PC-9 (cell line): Measurements from ENCODE around the gene DRGX. TPM values are rescaled to one million over a fixed set of nuclear protein-coding genes. Genes with fewer than 3 reads are reported as not detected.

ENCODE experiments used
- BruUV-seq: library from RNA; stranded (reverse); fragments of 400-500 nt; replicated peaks from 2 replicates; lab custom pipeline; 2021; lab: Mats Ljungman, UMichigan
- CTCF ChIA-PET: fragments of 300-600 bp; sonication (Branson Sonifier 250); formaldehyde crosslinking; loops from one replicate; lab custom pipeline; 2022; ENCODE audit warnings: antibody characterized with exemption; lab: Charles Lee
- POLR2A ChIA-PET: fragments of 300-600 bp; sonication (Branson Sonifier 250); formaldehyde crosslinking; loops from one replicate; lab custom pipeline; 2022; ENCODE audit warnings: antibody characterized with exemption; ENCODE audit not compliant: unreplicated experiment; lab: Charles Lee
- DNase-seq, 2 experiments: peaks; one replicate each; pipeline versions ENCODE4 v3.0.0 to v3.0.0-alpha.2; 2015 to 2022; ENCODE audit warnings: mixed read lengths in 1 of 2
- H2AFZ ChIP-seq: fragments of 200-600 bp; sonication (generic); 2 replicates; pipeline ENCODE4 v1.8.1; 2017; ENCODE audit warnings: antibody characterized with exemption
- H3F3A ChIP-seq: fragments of 200-600 bp; sonication (generic); 2 replicates; pipeline ENCODE4 v1.8.1; 2017; ENCODE audit warnings: antibody characterized with exemption, mild to moderate bottlenecking, low read depth; ENCODE audit not compliant: insufficient read depth
- H3K27ac ChIP-seq: fragments of 200-600 bp; sonication (generic); 2 replicates; pipeline ENCODE4 v1.6.1; 2016; ENCODE audit warnings: mixed run types
- H3K27me3 ChIP-seq: fragments of 200-600 bp; sonication (generic); 2 replicates; pipeline ENCODE4 v1.6.1; 2016; ENCODE audit warnings: low read depth, mixed run types; ENCODE audit not compliant: insufficient read depth
- H3K36me3 ChIP-seq: fragments of 200-600 bp; sonication (generic); 2 replicates; pipeline ENCODE4 v1.6.1; 2016; ENCODE audit warnings: low read depth, mixed run types
- H3K4me1 ChIP-seq: fragments of 200-600 bp; sonication (generic); replicated peaks from 2 replicates; pipeline ENCODE4 v1.6.1; 2016; ENCODE audit warnings: mixed run types; ENCODE audit not compliant: insufficient read depth
- H3K4me2 ChIP-seq: fragments of 200-600 bp; sonication (generic); 2 replicates; pipeline ENCODE4 v1.6.1; 2017; ENCODE audit warnings: mixed run types
- H3K4me3 ChIP-seq: fragments of 200-600 bp; sonication (generic); 2 replicates; pipeline ENCODE4 v1.6.1; 2016; ENCODE audit warnings: mixed run types
- H3K79me2 ChIP-seq: fragments of 200-600 bp; sonication (generic); 2 replicates; pipeline ENCODE4 v1.6.1; 2017; ENCODE audit warnings: low read depth, mixed run types
- H3K9me2 ChIP-seq: fragments of 200-600 bp; sonication (generic); 2 replicates; pipeline ENCODE4 v1.8.1; 2017; ENCODE audit warnings: mild to moderate bottlenecking; ENCODE audit not compliant: insufficient read depth
- H3K9me3 ChIP-seq: fragments of 200-600 bp; sonication (generic); 2 replicates; pipeline ENCODE4 v1.8.1; 2016; ENCODE audit warnings: low read depth; ENCODE audit not compliant: insufficient read depth
- H4K20me1 ChIP-seq: fragments of 200-600 bp; sonication (generic); 2 replicates; pipeline ENCODE4 v1.8.1; 2017; ENCODE audit not compliant: insufficient read depth
- CTCF ChIP-seq: fragments of 200-600 bp; sonication (generic); conservative IDR thresholded peaks from 2 replicates; pipeline ENCODE4 v1.6.1; 2017; ENCODE audit warnings: mixed run types, antibody characterized with exemption, mild to moderate bottlenecking, moderate library complexity
- EZH2 ChIP-seq: fragments of 200-600 bp; sonication (generic); IDR thresholded peaks from 2 replicates; pipeline ENCODE4 v1.8.0; 2017; ENCODE audit warnings: antibody characterized with exemption, low read depth
- intact Hi-C: fragments of 100-400 bp; cut with micrococcal nuclease; formaldehyde crosslinking; loops from one replicate; pipeline ENCODE4 v1.10.0; 2022; ENCODE audit not compliant: unreplicated experiment
- total RNA-seq: library from RNA; stranded (reverse); gene quantifications from 2 replicates; pipeline ENCODE4 v1.2.3, GENCODE V29; 2021

The DRGX gene
- total RNA-seq, 1 experiment from 2014 or later, result not detected

- Histone ChIP-seq H2AFZ (no peak overlapping the region), H3K27me3 (peaks cover 24% of the 10 kb centered on the region), H3K9me2 (no peaks in the 10 kb centered on the region; the same call in 1 of the 2 replicates), H4K20me1 (no peaks in the 10 kb centered on the region), H3K4me1 (no peaks in the 10 kb centered on the region), H3F3A (no peaks in the 10 kb centered on the region), H3K27ac (no peak overlapping the region), H3K79me2 (no peaks in the 10 kb centered on the region), H3K36me3 (no peaks in the 10 kb centered on the region), H3K9me3 (no peaks in the 10 kb centered on the region), H3K4me2 (no peak overlapping the region), H3K4me3 (no peak overlapping the region)
- POLR2A ChIA-PET, result no interaction called here
- TF ChIP-seq CTCF (no peak), EZH2 (no peak)
- CTCF ChIA-PET, result no interaction called here
- no TSS peak for BruUV-seq
- intact Hi-C loops, result no loop called here
- no peak for DNase-seq
Measured at GRCh38 chr10:49377256-49377655, 18.6 kb downstream of the DRGX start.

- Histone ChIP-seq H3K27ac (no peak overlapping the region), H3K4me3 (no peak overlapping the region), H3K9me3 (no peaks in the 10 kb centered on the region), H3K4me2 (no peak overlapping the region), H3K27me3 (peaks cover 24% of the 10 kb centered on the region), H3F3A (no peaks in the 10 kb centered on the region), H4K20me1 (no peaks in the 10 kb centered on the region), H3K36me3 (no peaks in the 10 kb centered on the region), H3K4me1 (no peaks in the 10 kb centered on the region), H3K79me2 (no peaks in the 10 kb centered on the region), H2AFZ (no peak overlapping the region), H3K9me2 (no peaks in the 10 kb centered on the region; the same call in 1 of the 2 replicates)
- POLR2A ChIA-PET, result no interaction called here
- DNase-seq, result no peak
- CTCF ChIA-PET, result no interaction called here
- TF ChIP-seq EZH2, result no peak
- TF ChIP-seq CTCF, result no peak
- intact Hi-C loops, result no loop called here
- no TSS peak for BruUV-seq
Measured at GRCh38 chr10:49375611-49376010, 20.3 kb downstream of the DRGX start.

- intact Hi-C loops, result no loop called here
- no peak for TF ChIP-seq CTCF
- no peak for TF ChIP-seq EZH2
- CTCF ChIA-PET, result no interaction called here
Measured at GRCh38 chr10:49374740-49375139, 21.1 kb downstream of the DRGX start.

More at GRCh38 chr10:49374740-49375139, 21.1 kb downstream of the DRGX start:
- H3K27ac ChIP-seq, result no peak overlapping the region
- H3K79me2 ChIP-seq, result no peaks in the 10 kb centered on the region
- no peak overlapping the region for H3K4me2 ChIP-seq
- H3K27me3 ChIP-seq, result peaks cover 24% of the 10 kb centered on the region
- POLR2A ChIA-PET, result no interaction called here
- H3K36me3 ChIP-seq, result no peaks in the 10 kb centered on the region
- no peaks in the 10 kb centered on the region for H3K4me1 ChIP-seq
- no peaks in the 10 kb centered on the region for H3F3A ChIP-seq
- H4K20me1 ChIP-seq, result no peaks in the 10 kb centered on the region
- no peak overlapping the region for H2AFZ ChIP-seq
- no peaks in the 10 kb centered on the region for H3K9me3 ChIP-seq
- H3K4me3 ChIP-seq, result no peak overlapping the region
- BruUV-seq, result no TSS peak
- H3K9me2 ChIP-seq, result no peaks in the 10 kb centered on the region; the same call in 1 of the 2 replicates
- no peak for DNase-seq
